Right lobe of liver (tissue), 6 donors: Measurements from ENCODE around the gene GRIPAP1. TPM values are rescaled to one million over a fixed set of nuclear protein-coding genes. Genes with fewer than 3 reads are reported as not detected.
A peak's percentile ranks its signal among the peaks of the same experiment; 100 is the strongest.

ENCODE experiments used
- ATAC-seq, 4 donors: fragments of 200-7000 bp; cut with Tn5 transposase; one replicate each; pipeline ENCODE4 v1.9.1; 2020; ENCODE audit warnings: mild to moderate bottlenecking in 4 of 4, moderate library complexity in 4 of 4
- DNase-seq, 3 donors: peaks; one replicate each; pipeline ENCODE4 v3.0.0-alpha.2; 2020
- H3K27ac ChIP-seq, 3 donors: fragments of 200-600 bp; one replicate each; pipeline ENCODE4 v1.8.0; 2022
- H3K27me3 ChIP-seq, 2 donors: fragments of 200-600 bp; one replicate each; pipeline ENCODE4 v1.8.0; 2022
- H3K36me3 ChIP-seq, 4 donors: fragments of 200-600 bp; sonication (generic) in 1 of 4; one replicate each; pipeline versions ENCODE4 v1.5.1 to v1.8.0; 2017 to 2022; ENCODE audit warnings: control low read depth in 1 of 4
- H3K4me1 ChIP-seq, 4 donors: fragments of 200-600 bp; sonication (generic) in 1 of 4; one replicate each; pipeline versions ENCODE4 v1.5.1 to v1.8.0; 2017 to 2022; ENCODE audit warnings: control low read depth in 1 of 4
- H3K4me3 ChIP-seq, 3 donors: fragments of 200-600 bp; one replicate each; pipeline ENCODE4 v1.8.0; 2022
- H3K9me3 ChIP-seq, 4 donors: fragments of 200-600 bp; sonication (generic) in 1 of 4; one replicate each; pipeline versions ENCODE4 v1.5.1 to v1.8.0; 2017 to 2022; ENCODE audit warnings: control low read depth in 1 of 4
- CTCF ChIP-seq, 4 donors: fragments of 200-600 bp in 3 of 4; fragments of 450-650 bp in 1 of 4; IDR thresholded peaks; one replicate each; pipeline versions ENCODE4 v1.5.1 to v1.8.0; 2016 to 2022; ENCODE audit warnings: antibody characterized with exemption in 4 of 4, mild to moderate bottlenecking in 2 of 4
- POLR2A ChIP-seq: fragments of 450-650 bp; IDR thresholded peaks from one replicate; pipeline ENCODE4 v1.6.1; 2017; ENCODE audit warnings: antibody characterized with exemption, mild to moderate bottlenecking
- WGBS: methylation state at CpG from one replicate; pipeline ENCODE4 v1.1.6; 2018; ENCODE audit warnings: low coverage, low lambda C conversion rate; ENCODE audit not compliant: insufficient coverage; ENCODE audit errors: missing lambda C conversion rate; 5-methylcytosine and 5-hydroxymethylcytosine counted together
- intact Hi-C, 2 donors: fragments of 100-400 bp; cut with DNase I; formaldehyde crosslinking; loops; one replicate each; pipeline versions ENCODE4 v1.11.2 to v1.14.1; 2022
- total RNA-seq, 6 experiments: library from RNA; depleted of rRNA in 2 of 6; stranded (reverse); fragments of >200 nt in 2 of 6; fragmentation: NEBNext Ultra II Directional in 3 of 6; extraction: Animal tissue kit (Norgen Biotek cat#: 25700) in 3 of 6; gene quantifications; one replicate each; pipeline versions ENCODE4 v1.1.0 to v1.2.4, GENCODE V29; 2016 to 2023
- donor health status: DM: no; HTN: yes; CAD: no.
- donor health status: DM: no; HTN: no; CAD: no.
- donor health status: DM: no; HTN: no; CAD: no.
- donor health status: DM: no; HTN: yes; CAD: no.
- donor health status: DM: no; HTN: yes; CAD: no.

The GRIPAP1 gene
- total RNA-seq, 6 experiments from 2014 or later: 15.3 to 32.1 (median 22.0) TPM

GRCh38 chrX:48940404-48940955 is 61.6 kb downstream of the GRIPAP1 start:
- DNase-seq (no peak), ATAC-seq (no peak)
- Histone ChIP-seq H3K9me3 (no peaks in the 10 kb centered on the region), H3K4me1 (no peaks in the 10 kb centered on the region), H3K27me3 (no peaks in the 10 kb centered on the region), H3K4me3 (no peak overlapping the region), H3K36me3 (peaks cover 0 to 3% (median 0%) of the 10 kb centered on the region in 4 donors), H3K27ac (no peak overlapping the region)
- 58% methylated on average over 2 of the region's 2 CpGs for WGBS
- intact Hi-C loops: no loop called here
- TF ChIP-seq POLR2A (no peak), CTCF (IDR thresholded peaks at IDR 0.05) (no peak)

DNA sequence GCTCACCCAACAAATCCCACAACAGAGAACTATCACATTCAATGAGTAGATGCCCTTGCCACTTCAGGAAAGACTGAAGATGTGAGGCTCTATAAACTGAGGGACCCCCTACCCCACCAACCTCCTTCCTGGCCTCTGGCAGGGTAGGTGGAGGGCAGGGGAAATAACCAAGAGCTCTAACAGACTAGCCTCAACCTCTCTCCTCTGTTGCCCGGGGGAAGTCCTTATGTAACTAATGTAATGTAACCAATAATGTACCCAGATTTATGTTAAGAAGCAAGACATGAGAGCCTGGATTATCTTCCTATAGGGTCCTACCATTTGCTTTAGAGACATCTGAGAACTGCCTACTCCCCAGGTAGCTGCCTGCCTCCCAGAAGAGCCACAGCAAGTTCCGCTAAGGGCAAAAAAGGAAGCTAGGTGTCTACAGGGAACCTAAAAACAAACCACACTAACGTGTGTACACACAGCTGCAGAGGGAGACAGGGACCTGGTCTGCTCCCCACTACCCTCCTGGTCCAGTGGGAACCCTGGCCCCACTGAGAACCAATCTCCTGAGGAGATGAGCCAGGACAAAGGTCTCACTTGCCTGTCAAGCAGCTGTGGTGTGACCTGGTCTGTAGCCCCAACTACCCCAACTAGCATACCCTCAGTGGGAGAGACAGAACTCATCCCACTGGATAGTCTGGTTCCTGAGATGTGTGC is 62.4 kb downstream of the GRIPAP1 start:
- no peak for ATAC-seq
- H3K4me1 ChIP-seq: no peaks in the 10 kb centered on the region
- H3K4me3 ChIP-seq: no peak overlapping the region
- DNase-seq: no peak
- TF ChIP-seq CTCF (IDR thresholded peaks at IDR 0.05) (no peak), POLR2A (no peak)
- no peaks in the 10 kb centered on the region for H3K27me3 ChIP-seq
- H3K36me3 ChIP-seq: peaks cover 0 to 10% (median 0%) of the 10 kb centered on the region in 4 donors
- H3K9me3 ChIP-seq: no peaks in the 10 kb centered on the region
- intact Hi-C loops: no loop called here
- WGBS: 80% methylated on average over 3 of the region's 3 CpGs
- peak overlapping the region in 1 of 3 donors; percentile 40 for H3K27ac ChIP-seq

- Histone ChIP-seq H3K27me3 (no peaks in the 10 kb centered on the region), H3K9me3 (no peaks in the 10 kb centered on the region), H3K36me3 (peaks cover 0 to 17% (median 0%) of the 10 kb centered on the region in 4 donors), H3K4me1 (no peaks in the 10 kb centered on the region), H3K27ac (peak overlapping the region in 1 of 3 donors; percentile 40), H3K4me3 (no peak overlapping the region)
- intact Hi-C loops: no loop called here
- ATAC-seq (no peak), DNase-seq (no peak)
- TF ChIP-seq POLR2A (no peak), CTCF (IDR thresholded peaks at IDR 0.05) (no peak)
- 83% methylated on average over 1 of the region's 1 CpG for WGBS
Observed at GRCh38 chrX:48938721-48939425, 63.2 kb downstream of the GRIPAP1 start.

- H3K9me3 ChIP-seq: no peaks in the 10 kb centered on the region
- no peaks in the 10 kb centered on the region for H3K4me1 ChIP-seq
- no peaks in the 10 kb centered on the region for H3K27me3 ChIP-seq
- ATAC-seq: peak; percentile 39 to 67 (median 50)
- WGBS: 27% methylated on average over 2 of the region's 9 CpGs
- no peak overlapping the region for H3K4me3 ChIP-seq
- intact Hi-C loops: no loop called here
- peak overlapping the region in 1 of 3 donors; percentile 4 for H3K27ac ChIP-seq
- H3K36me3 ChIP-seq: peaks cover 0 to 18% (median 0%) of the 10 kb centered on the region in 4 donors
- DNase-seq: peak in 2 of 3 donors; percentile 58 to 71
- TF ChIP-seq CTCF (IDR thresholded peaks at IDR 0.05) (peak in 2 of 4 donors; percentile 9 to 11), POLR2A (no peak)
Observed at GRCh38 chrX:48937054-48937907, 64.8 kb downstream of the GRIPAP1 start.
